ENCODE measurements around the gene PTPN6.
"Not testable (repeated sequence)": the region's sequence is repeated elsewhere in the genome, so short reads cannot be mapped to it uniquely, and the experiment has no call there.

PTPN6 gene

DNA sequence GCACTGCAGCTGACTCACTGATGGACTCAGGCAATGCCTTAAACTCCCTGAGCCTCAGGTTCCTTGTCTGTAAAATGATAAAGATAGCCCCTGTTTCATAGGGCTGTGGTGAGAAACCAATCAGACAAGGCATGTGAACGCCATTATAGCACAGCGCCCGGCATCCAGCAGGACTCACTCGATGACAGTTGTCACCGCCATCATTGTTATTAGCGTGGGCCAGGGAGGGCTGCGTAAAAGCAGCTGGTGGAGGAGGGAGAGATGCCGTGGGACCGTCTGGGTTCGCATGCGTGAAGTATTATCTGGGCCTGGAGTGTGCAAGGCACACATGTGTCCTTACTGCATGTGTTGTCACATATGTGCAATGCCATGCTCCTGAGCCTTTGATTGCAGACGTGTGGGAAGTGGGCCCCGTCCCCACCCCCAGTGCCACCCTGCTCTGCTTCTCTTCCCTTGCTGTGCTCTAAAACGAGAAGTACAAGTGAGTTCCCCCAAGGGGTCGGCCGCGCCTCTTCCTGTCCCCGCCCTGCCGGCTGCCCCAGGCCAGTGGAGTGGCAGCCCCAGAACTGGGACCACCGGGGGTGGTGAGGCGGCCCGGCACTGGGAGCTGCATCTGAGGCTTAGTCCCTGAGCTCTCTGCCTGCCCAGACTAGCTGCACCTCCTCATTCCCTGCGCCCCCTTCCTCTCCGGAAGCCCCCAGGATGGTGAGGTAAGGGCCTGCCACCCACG is at the start of gene PTPN6:
Gene PTPN6 (plus strand): TSS at position 546 of the 730 bp plus-strand sequence. CDS start 157 bp downstream, at position 703.
- no peak for DNase-seq

DNA sequence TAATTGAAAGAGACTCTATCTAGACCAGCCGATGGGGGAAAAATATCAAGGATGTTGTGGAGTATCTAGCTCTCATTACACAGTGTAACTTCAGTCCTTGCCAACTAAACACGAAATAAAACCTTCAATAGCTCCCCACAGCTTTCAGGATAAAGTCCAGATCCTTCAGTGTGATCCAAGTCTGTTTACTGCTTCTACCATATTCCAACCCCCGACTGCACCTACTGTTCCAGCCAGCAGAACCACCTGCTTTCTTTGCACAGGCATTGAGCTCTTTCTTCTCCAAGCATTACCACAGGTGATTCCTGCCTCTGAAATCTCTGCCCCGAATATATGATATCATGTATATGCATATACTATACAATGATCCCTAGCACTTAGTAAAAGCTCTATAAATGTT is 48.7 kb upstream of the PTPN6 start:
- no peak for DNase-seq

DNA sequence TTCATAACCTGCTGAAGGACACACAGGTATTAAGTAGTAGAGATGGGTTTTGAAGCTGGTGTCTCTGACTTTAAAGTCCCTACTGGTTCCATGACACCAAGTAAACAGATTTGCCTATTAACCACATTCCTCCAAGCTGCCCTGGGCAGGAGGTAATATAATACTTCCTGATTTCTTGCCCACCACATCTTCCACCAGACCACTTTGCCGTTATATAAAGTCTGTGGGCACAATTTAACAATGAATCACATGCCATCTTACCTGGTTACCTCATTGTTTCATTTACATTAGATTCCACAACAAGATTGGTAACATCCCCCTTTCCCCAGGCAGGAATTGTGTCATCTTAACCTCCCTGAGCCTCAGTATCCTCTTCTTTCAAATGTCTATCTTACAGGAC is 47.4 kb upstream of the PTPN6 start:
- no peak for DNase-seq

DNA sequence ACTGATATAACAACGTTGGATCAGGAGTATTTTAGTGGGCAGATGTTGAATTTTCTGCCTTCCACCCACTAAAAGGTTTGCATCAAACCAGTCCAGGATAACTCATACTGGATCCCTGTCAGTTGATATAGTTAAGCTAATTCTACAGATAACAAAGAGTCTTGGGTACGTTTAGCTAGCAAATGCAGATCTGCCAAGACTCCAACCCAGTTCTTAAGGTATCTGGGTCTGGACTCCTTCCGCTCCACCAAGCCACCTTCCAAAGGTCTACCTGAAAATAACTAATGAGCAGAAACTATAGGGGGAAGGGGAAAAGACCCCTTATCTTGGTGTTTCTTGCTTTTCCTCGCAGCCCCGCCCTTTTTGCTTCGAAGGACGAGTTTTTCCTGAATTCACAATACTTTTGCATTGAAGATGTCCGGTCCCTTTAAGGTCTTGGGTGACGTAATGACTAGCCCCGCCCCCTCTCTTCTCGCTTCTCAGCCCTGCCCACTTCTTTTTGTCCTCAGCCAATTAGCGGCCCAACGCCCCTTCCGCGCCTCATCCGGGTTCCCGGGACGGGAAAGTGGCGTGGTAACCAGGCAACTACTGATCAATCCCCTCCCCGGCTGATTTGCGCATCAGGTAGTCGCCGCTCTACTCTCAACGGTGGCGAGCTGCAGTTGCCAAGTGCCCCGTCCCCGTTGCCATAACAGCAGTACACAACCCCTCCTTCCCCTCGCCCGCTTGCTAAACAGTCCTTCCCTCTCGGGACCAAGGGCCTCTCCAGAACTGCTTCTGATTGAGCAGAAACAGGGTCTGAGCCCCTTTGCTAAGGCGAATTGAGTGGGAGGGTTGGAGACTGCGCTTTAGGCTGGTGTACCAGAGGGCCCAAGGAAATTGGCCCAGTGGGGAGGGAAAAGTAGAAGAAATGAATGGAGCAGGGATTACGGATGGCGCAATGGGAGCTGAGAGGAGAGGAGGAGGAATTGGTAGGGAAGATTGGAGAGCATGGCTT is 46.6 kb upstream of the PTPN6 start, which contains the start of gene LRRC23:
Gene LRRC23 (plus strand): TSS at position 543 of the 997 bp plus-strand sequence. CDS start 812 bp downstream, outside the sequence.
- DNase-seq, result peak; percentile 98

DNA sequence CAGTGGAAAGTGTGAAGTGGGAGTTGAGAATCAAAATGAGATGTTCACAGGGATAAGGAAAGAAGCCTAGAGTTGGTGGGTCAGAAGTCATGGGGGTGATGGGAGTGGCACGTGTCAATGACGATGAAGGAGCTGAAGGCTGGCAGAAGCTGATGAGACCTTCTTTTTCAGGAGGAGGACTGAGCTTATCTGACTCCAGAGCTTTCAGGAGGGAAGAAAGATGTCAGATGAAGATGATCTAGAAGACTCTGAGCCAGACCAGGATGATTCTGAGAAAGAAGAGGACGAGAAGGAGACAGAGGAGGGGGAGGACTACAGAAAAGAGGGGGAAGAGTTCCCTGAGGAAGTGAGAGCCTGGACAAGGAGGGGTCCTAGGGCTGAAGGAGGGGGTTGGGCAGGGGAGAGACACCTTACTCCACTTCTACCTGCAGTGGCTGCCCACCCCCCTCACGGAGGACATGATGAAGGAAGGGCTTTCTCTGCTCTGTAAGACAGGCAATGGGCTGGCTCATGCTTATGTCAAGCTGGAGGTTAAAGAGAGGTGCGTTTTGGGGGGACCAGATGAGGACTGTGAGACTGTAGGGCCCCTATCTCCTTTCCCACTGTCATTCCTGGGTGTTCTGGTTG is 45.6 kb upstream of the PTPN6 start:
- no peak for DNase-seq

DNA sequence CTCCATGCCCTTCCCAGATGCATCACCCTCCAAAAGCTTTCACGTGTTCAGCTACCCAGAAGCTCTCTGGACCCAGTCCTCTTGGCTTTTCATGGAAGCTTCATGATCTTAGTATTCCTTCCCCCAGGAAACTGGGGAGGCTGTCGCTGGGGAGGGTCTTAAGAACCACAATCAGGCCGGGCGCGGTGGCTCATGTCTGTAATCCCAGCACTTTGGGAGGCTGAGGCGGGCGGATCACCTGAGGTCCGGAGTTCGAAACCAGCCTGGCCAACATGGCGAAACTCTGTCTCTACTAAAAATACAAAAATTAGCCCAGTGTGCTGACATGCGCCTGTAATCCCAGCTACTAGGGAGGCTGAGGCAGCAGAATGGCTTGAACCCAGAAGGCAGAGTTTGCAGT is 43.0 kb upstream of the PTPN6 start:
- not testable (repeated sequence) for DNase-seq

DNA sequence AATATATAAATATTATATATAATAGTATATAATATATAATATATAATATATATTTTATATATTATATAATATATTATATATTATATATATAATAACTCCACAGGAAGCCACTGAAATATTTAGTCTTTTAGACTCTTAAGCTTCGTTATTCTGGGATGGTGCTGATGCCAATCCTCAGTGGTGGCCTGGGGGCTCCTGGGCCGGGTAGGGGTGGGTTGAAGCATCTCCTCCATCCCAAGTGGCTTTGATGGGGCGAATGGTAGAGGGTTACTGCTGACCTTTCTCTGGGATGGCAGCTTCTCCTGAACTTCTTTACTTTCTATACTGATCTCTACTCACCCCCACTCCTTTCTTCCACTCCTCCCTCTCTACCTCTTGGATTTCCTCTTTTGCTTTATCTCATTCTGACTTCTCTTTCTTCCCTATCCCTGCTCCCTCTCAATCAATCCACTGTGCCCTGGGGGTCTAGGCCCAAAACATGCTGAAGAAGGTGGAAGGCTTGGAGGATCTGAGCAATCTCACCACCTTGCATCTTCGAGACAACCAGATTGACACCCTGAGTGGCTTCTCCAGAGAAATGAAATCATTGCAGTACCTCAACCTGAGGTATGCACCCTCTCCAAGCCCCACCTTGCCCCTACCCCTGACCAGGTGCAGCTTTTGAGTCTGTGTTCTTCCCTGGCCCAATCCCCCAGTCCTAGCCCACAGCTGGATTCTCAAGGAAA is 41.6 kb upstream of the PTPN6 start:
- DNase-seq, result no peak

DNA sequence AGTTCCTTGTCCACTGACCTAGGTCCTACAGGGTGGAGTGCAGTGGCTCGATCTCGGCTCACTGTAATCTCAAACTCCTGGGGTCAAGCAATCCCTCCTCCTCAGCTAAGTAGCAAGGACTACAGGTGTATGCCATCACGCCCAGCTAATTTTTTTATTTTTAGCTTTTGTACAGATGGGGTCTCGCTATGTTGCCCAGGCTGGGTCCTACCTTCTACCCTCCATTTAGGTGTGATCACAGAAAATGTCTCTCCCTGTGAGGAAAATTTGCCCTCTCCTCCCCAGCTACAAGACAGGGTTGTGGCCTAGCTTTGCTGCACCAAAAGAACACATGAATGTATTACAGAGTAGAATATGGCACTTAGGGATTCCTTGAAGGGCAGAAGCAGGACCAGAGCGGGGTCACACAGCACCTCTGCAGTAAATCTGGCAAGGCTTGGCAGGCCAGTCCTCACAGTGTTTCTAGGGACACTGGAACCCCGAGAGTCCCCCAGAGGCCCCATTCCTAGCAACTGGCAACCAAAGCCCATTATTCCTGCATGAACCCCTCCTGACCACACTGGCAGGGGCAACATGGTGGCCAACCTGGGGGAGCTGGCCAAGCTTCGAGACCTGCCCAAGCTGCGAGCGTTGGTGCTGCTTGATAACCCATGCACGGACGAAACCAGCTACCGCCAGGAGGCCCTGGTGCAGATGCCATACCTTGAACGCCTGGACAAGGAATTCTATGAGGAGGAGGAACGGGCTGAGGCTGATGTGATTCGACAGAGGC is 38.8 kb upstream of the PTPN6 start:
- no peak for DNase-seq

DNA sequence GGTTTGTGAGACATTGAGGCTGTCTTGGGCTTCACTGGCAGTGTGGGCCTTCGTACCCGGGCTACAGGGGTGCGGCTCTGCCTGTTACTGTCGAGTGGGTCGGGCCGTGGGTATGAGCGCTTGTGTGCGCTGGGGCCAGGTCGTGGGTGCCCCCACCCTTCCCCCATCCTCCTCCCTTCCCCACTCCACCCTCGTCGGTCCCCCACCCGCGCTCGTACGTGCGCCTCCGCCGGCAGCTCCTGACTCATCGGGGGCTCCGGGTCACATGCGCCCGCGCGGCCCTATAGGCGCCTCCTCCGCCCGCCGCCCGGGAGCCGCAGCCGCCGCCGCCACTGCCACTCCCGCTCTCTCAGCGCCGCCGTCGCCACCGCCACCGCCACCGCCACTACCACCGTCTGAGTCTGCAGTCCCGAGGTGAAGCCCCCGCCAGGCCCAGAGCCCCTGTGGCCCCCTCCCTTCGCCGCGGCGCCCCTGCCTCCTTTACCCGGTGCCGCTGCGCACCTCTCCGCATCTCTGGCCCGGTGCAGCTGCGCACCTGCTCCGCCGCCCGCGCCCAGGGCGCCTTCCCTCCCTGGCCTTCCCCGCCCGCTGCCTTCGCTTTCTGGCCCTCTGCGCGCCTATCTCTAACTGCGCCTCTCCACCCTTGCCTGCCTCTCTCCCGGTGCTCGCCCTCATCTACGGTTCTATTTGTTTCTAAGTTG is 36.8 kb upstream of the PTPN6 start, which contains the start of gene ENO2:
Gene ENO2 (plus strand): TSS at position 335 of the 701 bp plus-strand sequence. CDS start 1,253 bp downstream, outside the sequence.
- DNase-seq, result peak; percentile 70

DNA sequence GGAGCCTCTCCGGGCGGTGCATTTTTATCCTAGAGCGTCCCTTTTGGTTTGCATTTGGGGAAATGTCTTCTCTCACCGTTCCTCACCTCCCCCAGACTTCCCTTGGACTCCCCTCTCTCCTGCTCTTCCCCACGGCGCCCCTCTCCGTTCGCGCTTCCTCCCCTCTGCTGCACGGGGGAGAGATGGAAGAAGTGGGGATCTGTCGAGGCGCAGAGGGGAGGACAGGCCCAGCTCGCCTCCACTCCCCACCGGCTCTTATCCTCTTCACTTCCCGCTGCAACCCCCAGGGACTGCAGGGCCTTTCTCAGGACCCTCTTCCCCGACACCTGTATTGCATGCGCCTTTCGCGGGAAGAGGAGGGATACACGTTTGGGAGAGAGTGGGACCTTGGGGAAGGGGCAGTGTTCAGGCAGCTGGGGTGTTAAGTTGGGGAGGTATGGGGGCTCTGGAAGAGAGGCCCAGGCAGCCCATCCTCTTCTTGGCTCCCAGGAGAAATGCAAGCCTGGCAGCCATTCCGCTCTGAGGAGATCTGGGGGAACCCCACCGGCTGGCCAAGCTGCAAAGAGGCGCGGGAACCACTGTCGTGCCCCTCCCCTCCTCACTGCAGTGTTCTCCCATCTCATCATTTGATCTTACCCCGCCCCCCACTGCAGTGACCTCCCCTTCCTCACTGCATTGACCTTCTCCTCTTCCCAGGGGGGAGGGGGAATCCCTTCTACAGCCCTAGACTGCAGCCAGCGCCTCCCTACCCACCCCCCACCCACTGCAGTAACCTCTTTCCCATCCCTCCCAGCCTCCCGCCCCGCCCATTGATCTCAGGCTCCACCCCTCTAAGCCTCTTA is 36.0 kb upstream of the PTPN6 start:
- DNase-seq, result peak; percentile 36

DNA sequence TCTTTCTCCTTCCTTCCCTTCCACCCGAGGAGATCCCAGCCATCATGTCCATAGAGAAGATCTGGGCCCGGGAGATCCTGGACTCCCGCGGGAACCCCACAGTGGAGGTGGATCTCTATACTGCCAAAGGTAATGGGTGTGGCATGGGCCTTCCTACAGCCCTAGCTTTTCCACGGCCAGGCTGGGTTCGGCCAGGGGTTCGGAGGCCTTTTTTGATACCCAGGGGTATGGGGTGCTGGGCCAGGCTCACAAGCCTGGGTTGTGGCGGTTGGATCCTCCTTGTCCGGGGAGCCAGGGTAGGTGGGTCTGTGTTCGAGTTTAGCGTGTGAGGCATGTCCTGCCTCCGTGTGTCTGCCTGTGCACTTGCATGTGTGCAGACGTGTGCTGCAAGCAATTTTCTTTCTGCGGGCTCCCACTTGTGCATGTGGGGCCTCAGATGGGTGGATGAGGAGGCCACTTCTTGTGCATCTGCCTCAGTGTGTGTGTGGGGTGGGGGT is 35.3 kb upstream of the PTPN6 start:
- no peak for DNase-seq

DNA sequence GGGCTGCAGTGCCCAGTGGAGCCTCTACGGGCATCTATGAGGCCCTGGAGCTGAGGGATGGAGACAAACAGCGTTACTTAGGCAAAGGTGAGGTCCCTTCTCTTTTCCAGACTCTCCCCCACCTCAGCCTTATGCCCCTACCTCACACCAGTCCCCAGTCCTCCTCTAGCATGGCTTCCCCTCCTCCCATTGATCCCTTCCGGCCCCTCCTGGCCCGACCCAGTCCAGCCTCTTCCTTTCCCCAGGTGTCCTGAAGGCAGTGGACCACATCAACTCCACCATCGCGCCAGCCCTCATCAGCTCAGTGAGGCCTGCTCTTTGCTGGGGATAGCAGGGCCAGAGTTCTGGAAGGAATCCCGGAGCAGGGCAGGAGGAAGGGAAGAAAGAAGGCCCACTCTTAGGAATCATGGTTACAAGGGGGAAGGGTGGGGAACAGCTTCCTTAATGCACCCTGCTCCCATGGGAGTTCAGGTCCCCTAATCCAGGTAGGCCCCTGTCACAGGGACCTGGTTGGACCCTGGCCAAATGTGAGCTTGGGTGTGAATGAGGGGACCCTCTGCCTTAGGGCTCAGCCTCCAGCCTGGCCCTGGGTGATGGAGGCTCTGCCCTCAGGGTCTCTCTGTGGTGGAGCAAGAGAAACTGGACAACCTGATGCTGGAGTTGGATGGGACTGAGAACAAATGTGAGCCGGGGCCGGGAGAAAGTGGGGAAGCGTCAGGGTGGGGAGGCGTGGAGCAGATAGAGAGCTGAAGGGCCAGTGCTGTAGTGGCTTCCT is 34.5 kb upstream of the PTPN6 start:
- no peak for DNase-seq

DNA sequence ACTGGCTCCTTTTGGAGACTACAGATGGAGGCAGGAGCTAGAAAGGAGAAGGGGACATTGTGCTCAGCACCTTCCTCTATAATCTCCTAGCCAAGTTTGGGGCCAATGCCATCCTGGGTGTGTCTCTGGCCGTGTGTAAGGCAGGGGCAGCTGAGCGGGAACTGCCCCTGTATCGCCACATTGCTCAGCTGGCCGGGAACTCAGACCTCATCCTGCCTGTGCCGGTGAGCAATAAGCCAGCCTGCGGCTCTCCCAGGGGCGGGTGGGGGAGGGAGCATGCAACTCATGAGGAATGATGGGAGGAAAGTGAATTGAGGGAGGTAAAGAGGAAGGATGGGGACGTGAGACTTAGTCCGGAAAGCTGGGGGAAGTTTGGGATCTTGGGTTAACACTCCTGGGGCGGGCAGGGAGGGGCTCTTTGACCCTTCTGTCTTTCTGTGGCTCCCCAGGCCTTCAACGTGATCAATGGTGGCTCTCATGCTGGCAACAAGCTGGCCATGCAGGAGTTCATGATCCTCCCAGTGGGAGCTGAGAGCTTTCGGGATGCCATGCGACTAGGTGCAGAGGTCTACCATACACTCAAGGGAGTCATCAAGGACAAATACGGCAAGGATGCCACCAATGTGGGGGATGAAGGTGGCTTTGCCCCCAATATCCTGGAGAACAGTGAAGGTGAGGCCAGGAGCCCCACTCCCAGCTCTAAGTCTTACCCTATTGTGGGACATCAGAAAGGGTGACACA is 33.5 kb upstream of the PTPN6 start:
- DNase-seq, result no peak

DNA sequence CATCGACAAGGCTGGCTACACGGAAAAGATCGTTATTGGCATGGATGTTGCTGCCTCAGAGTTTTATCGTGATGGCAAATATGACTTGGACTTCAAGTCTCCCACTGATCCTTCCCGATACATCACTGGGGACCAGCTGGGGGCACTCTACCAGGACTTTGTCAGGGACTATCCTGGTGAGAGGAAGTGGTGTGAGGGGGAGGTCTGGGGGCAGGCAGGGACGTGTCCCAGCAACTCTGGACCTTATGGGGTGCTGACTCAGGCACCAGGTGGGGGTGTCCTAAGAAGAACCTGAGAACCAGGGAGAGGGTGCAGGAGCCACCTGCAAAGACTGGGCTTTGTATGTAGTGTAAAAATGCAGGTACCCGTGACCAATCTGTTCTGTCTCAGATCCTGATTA is 31.6 kb upstream of the PTPN6 start:
- no peak for DNase-seq

DNA sequence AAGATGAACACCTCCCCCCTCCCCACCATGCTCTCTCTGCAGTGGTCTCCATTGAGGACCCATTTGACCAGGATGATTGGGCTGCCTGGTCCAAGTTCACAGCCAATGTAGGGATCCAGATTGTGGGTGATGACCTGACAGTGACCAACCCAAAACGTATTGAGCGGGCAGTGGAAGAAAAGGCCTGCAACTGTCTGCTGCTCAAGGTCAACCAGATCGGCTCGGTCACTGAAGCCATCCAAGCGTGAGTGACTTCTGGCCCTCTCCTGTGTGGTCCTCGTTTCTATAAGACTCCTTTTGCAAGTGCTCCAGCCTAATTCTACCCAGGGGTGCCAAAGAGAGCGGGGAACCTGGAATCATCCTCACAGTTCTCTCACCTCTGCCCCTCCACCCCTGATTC is 29.6 kb upstream of the PTPN6 start:
- DNase-seq, result no peak

DNA sequence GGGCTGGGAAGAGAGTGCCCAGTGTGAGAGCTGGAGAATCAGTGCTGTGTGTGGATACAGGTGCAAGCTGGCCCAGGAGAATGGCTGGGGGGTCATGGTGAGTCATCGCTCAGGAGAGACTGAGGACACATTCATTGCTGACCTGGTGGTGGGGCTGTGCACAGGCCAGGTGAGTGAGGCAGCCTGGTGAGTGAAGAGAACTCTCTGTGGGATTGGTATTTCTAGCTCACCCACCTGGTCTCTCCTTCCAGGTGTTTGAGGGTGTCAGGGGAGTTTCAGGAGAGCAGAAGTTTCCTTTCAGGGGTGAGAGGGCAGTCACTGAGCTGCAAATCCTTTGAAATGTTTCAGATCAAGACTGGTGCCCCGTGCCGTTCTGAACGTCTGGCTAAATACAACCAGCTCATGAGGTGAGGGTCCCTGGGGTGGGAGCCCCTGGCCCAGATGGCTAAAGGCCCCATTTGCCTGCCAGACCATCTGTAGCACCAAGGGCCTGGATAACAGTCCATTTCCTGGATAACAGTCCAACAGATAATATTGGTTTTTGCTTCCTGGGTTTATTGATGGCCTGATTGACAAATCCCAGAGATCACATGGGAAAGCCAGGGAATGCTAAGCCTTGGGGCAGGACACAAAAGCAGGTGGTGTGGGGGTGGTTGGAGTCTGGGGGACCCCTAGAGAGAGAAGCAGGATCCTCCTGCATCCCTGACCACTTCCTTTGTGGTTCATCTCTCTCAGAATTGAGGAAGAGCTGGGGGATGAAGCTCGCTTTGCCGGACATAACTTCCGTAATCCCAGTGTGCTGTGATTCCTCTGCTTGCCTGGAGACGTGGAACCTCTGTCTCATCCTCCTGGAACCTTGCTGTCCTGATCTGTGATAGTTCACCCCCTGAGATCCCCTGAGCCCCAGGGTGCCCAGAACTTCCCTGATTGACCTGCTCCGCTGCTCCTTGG is 28.9 kb upstream of the PTPN6 start:
- no peak for DNase-seq

Data from NCI-H1436 (cell line).